ENCODE data around the gene ABHD14A.
A peak's percentile ranks its signal among the peaks of the same experiment; 100 is the strongest.

ABHD14A gene

GRCh38 chr3:51978143-51978502 lies 3.3 kb downstream of the ABHD14A start:
- TF ChIP-seq ZBTB7A (IDR thresholded peaks at IDR 0.05; ENCODE audit: low read depth) (no peak), TEAD4 (IDR thresholded peaks at IDR 0.05) (no peak), YY1 (IDR thresholded peaks at IDR 0.05; ENCODE audit: low read depth) (no peak), USF1 (IDR thresholded peaks at IDR 0.05) (no peak), EGR1 (IDR thresholded peaks at IDR 0.05) (no peak), NFIC (IDR thresholded peaks at IDR 0.05) (no peak), CREB1 (IDR thresholded peaks at IDR 0.05; ENCODE audit: low read depth) (no peak), TCF12 (IDR thresholded peaks at IDR 0.05; ENCODE audit: low read depth) (no peak), RAD21 (IDR thresholded peaks at IDR 0.05; ENCODE audit: low read depth) (no peak), MAX (IDR thresholded peaks at IDR 0.05) (no peak), EP300 (IDR thresholded peaks at IDR 0.05; ENCODE audit: borderline replicate concordance) (no peak)

GRCh38 chr3:51980253-51980652 lies 5.4 kb downstream of the ABHD14A start:
- TF ChIP-seq FOXM1 (IDR thresholded peaks at IDR 0.05; ENCODE audit: borderline replicate concordance, low read depth) (no peak), NFIC (IDR thresholded peaks at IDR 0.05) (no peak), EP300 (IDR thresholded peaks at IDR 0.05; ENCODE audit: borderline replicate concordance) (no peak), TCF12 (IDR thresholded peaks at IDR 0.05; ENCODE audit: low read depth) (no peak), RAD21 (IDR thresholded peaks at IDR 0.05; ENCODE audit: low read depth) (no peak), YY1 (IDR thresholded peaks at IDR 0.05; ENCODE audit: low read depth) (no peak), ZBTB7A (IDR thresholded peaks at IDR 0.05; ENCODE audit: low read depth) (no peak), CEBPB (IDR thresholded peaks at IDR 0.05) (no peak), TEAD4 (IDR thresholded peaks at IDR 0.05) (no peak), USF1 (IDR thresholded peaks at IDR 0.05) (no peak), MAX (IDR thresholded peaks at IDR 0.05) (no peak), EGR1 (IDR thresholded peaks at IDR 0.05) (no peak), TAF1 (IDR thresholded peaks at IDR 0.05; ENCODE audit: low read depth) (no peak), CREB1 (IDR thresholded peaks at IDR 0.05; ENCODE audit: low read depth) (no peak)
- TF ChIP-seq, protein P1, sequence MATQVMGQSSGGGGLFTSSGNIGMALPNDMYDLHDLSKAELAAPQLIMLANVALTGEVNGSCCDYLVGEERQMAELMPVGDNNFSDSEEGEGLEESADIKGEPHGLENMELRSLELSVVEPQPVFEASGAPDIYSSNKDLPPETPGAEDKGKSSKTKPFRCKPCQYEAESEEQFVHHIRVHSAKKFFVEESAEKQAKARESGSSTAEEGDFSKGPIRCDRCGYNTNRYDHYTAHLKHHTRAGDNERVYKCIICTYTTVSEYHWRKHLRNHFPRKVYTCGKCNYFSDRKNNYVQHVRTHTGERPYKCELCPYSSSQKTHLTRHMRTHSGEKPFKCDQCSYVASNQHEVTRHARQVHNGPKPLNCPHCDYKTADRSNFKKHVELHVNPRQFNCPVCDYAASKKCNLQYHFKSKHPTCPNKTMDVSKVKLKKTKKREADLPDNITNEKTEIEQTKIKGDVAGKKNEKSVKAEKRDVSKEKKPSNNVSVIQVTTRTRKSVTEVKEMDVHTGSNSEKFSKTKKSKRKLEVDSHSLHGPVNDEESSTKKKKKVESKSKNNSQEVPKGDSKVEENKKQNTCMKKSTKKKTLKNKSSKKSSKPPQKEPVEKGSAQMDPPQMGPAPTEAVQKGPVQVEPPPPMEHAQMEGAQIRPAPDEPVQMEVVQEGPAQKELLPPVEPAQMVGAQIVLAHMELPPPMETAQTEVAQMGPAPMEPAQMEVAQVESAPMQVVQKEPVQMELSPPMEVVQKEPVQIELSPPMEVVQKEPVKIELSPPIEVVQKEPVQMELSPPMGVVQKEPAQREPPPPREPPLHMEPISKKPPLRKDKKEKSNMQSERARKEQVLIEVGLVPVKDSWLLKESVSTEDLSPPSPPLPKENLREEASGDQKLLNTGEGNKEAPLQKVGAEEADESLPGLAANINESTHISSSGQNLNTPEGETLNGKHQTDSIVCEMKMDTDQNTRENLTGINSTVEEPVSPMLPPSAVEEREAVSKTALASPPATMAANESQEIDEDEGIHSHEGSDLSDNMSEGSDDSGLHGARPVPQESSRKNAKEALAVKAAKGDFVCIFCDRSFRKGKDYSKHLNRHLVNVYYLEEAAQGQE (IDR thresholded peaks at IDR 0.05; ENCODE audit: low read depth): no peak

GRCh38 chr3:51982352-51982837 lies 7.5 kb downstream of the ABHD14A start:
- TF ChIP-seq ZBTB7A (IDR thresholded peaks at IDR 0.05; ENCODE audit: low read depth): no peak
- no peak; the same call in 1 of the 2 replicates for TF ChIP-seq MAX (IDR thresholded peaks at IDR 0.05)
- peak; percentile 5; the same call in 1 of the 2 replicates for TF ChIP-seq RAD21 (IDR thresholded peaks at IDR 0.05; ENCODE audit: low read depth)
- TF ChIP-seq YY1 (IDR thresholded peaks at IDR 0.05; ENCODE audit: low read depth): no peak
- TF ChIP-seq NFIC (IDR thresholded peaks at IDR 0.05): no peak

- TF ChIP-seq ZBTB7A (IDR thresholded peaks at IDR 0.05; ENCODE audit: low read depth) (peak; percentile 58; the same call in 1 of the 2 replicates), TCF12 (IDR thresholded peaks at IDR 0.05; ENCODE audit: low read depth) (no peak; the same call in 1 of the 2 replicates), NFIC (IDR thresholded peaks at IDR 0.05) (0 out of 2 replicates have a peak, but pooled peaks have one; percentile 14), RAD21 (IDR thresholded peaks at IDR 0.05; ENCODE audit: low read depth) (no peak), EP300 (IDR thresholded peaks at IDR 0.05; ENCODE audit: borderline replicate concordance) (no peak), CEBPB (IDR thresholded peaks at IDR 0.05) (no peak), MAX (IDR thresholded peaks at IDR 0.05) (peak; percentile 95), USF1 (IDR thresholded peaks at IDR 0.05) (peak; percentile 92), TEAD4 (IDR thresholded peaks at IDR 0.05) (peak; percentile 59; the same call in 1 of the 2 replicates), EGR1 (IDR thresholded peaks at IDR 0.05) (no peak), FOXM1 (IDR thresholded peaks at IDR 0.05; ENCODE audit: borderline replicate concordance, low read depth) (no peak), CREB1 (IDR thresholded peaks at IDR 0.05; ENCODE audit: low read depth) (peak; percentile 36; the same call in 1 of the 2 replicates), YY1 (IDR thresholded peaks at IDR 0.05; ENCODE audit: low read depth) (no peak), TAF1 (IDR thresholded peaks at IDR 0.05; ENCODE audit: low read depth) (no peak; the same call in 1 of the 2 replicates)
- TF ChIP-seq, protein P1 (IDR thresholded peaks at IDR 0.05; ENCODE audit: low read depth): no peak
These were observed 8.1 kb downstream of the ABHD14A start, which contains the start of gene ACY1 for GRCh38 chr3:51982838-51983577. ACY1 (plus strand) TSS chr3:51983535; CDS start chr3:51984065, 530 bp downstream.
